Panc1 (cell line): Measurements from ENCODE around the gene MED13L.
A peak's percentile ranks its signal among the peaks of the same experiment; 100 is the strongest.

ENCODE experiments used
- CTCF ChIP-seq: fragments of 450-650 bp; IDR thresholded peaks from 2 replicates; pipeline ENCODE4 v1.5.1; 2017; ENCODE audit warnings: mild to moderate bottlenecking
- POLR2AphosphoS5 ChIP-seq: IDR thresholded peaks from 2 replicates; pipeline ENCODE4 v1.6.1; 2012; ENCODE audit warnings: mild to moderate bottlenecking, low read depth, low read length, moderate library complexity
- TCF7L2 ChIP-seq: IDR thresholded peaks from 2 replicates; pipeline ENCODE4 v1.6.1; 2011; ENCODE audit warnings: mild to moderate bottlenecking, low read depth, low read length, inconsistent platforms
- TF ChIP-seq, protein P1 (sequence below), 2 experiments: IDR thresholded peaks; 2 replicates each; pipeline ENCODE4 v1.6.1; 2011 to 2012; ENCODE audit warnings: low read depth in 2 of 2, control low read depth in 1 of 2, low read length in 1 of 2, mild to moderate bottlenecking in 1 of 2, moderate library complexity in 1 of 2; ENCODE audit not compliant: insufficient read depth in 1 of 2

GRCh38 chr12:116026768-116027550 lies 250.5 kb downstream of the MED13L start:
- no peak for TF ChIP-seq CTCF
- no peak for TF ChIP-seq POLR2AphosphoS5
- peak; percentile 48; the same call in 1 of the 2 replicates for TF ChIP-seq TCF7L2
- TF ChIP-seq, protein P1, sequence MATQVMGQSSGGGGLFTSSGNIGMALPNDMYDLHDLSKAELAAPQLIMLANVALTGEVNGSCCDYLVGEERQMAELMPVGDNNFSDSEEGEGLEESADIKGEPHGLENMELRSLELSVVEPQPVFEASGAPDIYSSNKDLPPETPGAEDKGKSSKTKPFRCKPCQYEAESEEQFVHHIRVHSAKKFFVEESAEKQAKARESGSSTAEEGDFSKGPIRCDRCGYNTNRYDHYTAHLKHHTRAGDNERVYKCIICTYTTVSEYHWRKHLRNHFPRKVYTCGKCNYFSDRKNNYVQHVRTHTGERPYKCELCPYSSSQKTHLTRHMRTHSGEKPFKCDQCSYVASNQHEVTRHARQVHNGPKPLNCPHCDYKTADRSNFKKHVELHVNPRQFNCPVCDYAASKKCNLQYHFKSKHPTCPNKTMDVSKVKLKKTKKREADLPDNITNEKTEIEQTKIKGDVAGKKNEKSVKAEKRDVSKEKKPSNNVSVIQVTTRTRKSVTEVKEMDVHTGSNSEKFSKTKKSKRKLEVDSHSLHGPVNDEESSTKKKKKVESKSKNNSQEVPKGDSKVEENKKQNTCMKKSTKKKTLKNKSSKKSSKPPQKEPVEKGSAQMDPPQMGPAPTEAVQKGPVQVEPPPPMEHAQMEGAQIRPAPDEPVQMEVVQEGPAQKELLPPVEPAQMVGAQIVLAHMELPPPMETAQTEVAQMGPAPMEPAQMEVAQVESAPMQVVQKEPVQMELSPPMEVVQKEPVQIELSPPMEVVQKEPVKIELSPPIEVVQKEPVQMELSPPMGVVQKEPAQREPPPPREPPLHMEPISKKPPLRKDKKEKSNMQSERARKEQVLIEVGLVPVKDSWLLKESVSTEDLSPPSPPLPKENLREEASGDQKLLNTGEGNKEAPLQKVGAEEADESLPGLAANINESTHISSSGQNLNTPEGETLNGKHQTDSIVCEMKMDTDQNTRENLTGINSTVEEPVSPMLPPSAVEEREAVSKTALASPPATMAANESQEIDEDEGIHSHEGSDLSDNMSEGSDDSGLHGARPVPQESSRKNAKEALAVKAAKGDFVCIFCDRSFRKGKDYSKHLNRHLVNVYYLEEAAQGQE (IDR thresholded peaks at IDR 0.05; ENCODE audit: insufficient read depth in 1 of 2, low read depth in 2 of 2, low read length in 1 of 2), result no peak
